HG03469 (cell line): ENCODE data around the gene TRAF7.

Experiments
- ATAC-seq: cut with Tn5 transposase; IDR thresholded peaks from one replicate; pipeline ENCODE4 v1.9.1; 2021; ENCODE audit warnings: mild to moderate bottlenecking, moderate library complexity, moderate number of reproducible peaks; ENCODE audit not compliant: unreplicated experiment

TRAF7 gene

DNA sequence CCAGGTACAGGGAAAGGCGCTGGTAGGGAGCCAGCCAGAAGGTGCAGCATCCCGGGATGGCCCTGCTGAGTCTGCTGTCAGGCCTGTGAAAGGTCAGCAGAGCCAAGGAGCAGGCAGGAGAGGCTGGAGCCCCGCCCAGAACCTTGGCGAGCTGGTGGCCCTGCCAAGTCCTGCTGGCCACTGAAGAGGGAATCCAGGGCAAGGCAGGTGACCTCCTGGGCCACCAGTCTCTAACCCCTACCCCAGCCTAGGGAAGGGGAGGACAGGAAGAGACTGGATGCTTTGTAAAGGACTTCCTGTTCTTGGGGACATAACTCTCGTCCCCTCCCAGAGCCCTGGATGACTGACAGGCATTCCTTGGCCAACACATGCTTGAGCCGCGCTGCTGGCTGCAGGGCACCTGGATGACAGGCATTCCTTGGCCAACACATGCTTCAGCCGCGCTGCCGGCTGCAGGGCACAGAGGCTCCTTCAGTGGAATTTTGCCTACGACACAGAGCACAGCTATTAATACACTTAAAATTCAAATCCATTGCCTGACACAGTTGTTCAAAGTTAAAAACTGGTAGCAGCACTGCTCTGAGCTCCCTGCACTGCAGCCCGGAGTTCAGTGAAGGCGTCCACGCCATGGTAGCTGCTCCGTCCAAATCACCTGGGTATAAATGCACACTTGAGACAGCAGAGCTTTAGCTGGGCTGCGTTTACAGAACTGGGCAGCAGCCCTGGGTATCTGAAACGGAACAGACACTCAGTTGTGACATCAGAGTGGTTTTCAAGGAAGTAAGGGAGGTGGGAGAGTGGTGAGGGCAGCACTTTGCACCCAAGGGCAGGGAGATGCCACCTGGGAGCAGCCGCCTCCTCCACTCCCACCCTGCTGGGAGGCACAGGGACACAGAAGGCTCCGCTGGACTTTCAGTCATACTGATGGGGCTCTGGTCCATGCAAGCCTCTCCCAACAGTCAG is 57.1 kb downstream of the TRAF7 start:
- ATAC-seq: no peak

DNA sequence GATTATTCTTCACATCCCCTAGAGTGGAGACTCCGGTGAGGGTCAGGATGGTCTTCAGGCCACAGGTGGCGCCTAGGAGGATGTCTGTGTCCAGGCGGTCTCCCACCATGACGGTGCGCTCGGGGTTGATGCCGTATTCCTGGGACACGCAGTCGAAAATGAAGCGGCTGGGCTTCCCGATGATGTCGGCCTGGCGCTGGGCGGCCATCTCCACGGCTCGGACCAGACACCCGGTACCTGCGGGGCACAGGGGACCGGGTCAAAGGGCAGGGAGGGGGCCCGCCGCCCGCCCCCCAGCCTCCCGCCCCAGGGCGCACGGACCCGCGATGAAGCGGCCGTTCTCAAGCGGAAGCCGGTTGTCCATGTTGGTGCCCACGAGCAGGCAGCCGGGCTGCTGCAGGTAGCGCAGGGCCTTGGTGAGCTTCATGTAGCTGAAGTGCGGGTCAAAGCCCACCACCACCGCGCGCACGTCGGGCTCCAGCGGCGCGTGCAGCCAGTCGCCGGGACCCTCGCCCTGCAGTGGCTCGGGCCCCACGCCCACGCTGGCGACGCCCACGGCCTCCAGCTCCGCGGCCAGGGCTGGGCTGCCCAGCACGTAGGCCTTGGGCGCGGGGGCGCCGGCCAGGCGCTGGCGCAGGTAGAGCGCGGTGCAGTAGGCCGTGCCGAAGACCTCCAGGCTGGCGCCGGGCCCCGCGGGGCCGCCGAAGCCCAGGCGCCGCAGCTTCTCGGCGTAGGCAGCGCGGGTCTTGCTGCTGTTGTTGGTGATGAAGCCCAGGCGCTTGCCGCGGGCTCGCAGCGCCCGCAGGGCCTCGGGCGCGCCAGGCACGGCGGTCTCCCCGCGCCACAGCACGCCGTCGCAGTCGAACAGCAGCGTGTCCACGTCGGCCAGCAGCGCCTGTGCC is 58.5 kb downstream of the TRAF7 start:
- ATAC-seq: peak; percentile 4

DNA sequence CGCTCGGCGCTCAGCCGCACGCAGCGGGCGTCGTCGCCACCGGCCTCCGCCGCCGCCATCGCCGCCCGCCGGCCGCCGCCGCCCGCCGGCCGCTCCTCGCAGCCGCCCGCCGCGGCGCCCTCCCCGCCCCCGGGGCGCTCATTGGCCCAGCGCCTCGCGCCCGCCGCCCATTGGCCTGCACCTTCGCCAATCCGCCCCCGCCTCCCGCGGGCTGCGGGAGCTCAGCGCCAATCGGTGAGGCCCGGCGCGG is 59.1 kb downstream of the TRAF7 start, which contains the start of gene PGP:
Gene PGP, minus strand, starts transcription at position 122 of the 250 bp plus-strand sequence. Its CDS starts 63 bp downstream, at position 59.
- ATAC-seq: no peak

DNA sequence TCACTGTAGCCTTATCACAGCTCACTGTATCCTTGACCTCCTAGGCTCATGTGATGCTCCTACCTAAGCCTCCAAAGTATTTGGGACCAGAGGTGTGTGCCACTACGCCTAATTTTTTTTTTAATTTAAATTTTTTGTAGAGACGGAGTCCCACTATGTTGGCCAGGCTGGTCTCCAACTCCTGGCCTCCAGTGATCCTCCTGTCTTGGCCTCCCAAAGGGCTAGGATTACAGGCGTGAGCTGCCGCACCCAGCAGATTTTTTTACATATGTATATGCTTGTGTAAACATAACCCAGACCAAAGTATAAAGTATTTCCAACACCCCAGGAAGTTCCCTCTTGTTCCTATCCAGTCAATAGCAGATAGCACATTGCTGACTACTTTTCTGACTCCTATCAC is 60.7 kb downstream of the TRAF7 start:
- ATAC-seq: no peak

DNA sequence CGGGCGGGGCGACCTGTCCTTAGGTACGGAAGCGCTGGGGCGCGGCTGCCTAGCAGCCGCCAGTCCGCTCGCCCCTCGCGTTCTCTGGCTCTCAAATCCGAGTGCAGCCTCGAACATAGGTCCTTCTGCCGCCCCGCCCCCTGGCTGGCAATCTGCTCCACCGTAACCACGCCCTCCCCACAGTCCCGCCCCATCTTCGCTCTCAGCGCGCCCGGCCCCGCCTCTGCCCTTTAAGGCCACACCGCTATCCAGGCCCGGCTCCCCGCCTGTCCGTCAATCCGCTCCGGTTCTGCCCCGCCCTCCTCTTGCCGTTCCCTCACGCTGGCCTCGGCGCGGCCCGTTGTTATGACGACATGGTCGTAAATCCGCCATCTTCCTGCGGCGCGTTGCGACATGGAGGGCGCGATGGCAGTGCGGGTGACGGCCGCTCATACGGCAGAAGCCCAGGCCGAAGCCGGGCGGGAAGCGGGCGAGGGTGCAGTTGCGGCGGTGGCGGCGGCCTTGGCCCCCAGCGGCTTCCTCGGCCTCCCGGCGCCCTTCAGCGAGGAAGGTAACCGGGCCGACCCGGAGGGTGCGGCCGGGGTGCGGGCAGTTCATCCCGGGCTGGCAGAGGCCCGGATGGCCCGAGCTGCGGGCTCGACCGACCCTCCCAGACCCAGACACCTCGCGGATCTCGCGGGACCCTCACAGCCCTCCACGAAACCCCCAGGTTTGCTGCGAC is 67.8 kb downstream of the TRAF7 start, which contains the start of gene E4F1:
Gene E4F1, plus strand, starts transcription at position 371 of the 721 bp plus-strand sequence. Its CDS starts 23 bp downstream, at position 394.
- ATAC-seq: peak; percentile 71

DNA sequence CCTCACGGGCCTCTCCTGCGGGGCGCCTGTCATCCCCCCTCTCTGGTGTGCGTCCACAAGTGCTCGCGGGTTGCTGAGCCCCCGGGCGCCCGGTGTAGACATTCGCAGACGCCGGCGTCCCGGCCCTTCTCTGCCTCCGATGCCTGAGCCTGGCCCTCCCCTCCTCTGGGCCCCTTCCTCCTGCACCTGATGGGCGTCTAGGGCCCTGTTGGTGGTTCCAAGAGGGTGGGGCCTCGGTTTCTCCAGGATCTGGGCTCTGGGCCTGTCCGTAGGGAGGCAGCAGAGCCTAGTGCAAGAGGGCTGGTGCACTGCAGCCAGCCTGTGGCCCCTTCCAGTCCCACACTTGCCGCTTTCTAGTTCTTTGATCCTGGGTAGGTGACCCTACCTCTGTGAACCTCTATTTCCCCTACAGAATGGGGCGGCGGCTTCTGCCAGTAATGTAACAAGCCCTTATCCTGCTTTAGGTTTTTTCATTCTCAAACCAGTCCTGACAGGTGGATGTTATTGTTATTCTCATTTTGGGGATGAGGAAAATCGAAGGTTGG is 68.4 kb downstream of the TRAF7 start:
- ATAC-seq: no peak

DNA sequence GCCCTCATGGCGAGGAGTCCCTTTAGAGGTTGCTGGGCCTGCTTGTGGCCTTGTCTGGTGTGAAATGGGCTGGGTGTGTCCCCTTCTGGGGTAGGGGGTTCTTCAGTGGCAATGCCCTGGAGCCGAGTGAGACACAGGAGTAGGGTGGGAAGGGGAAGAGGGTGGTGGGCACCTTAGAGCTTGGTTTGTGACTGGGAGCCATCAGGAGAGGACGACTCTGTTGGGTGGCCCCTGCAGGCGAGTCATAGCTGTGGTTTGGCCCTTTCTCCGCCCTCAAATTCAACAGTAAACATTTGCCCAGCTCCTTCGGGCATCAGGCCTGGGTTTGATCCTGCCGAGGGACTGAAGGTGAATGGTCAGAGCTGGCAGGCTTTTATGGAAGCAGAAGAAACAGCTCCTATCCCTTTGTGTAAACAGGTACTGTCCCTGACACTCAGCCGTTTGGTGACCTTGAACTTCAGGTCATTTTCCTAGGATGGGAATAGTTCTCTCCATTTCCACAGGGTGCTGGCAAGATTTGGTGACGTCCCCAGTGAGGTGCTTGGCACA is 70.7 kb downstream of the TRAF7 start:
- no peak for ATAC-seq

DNA sequence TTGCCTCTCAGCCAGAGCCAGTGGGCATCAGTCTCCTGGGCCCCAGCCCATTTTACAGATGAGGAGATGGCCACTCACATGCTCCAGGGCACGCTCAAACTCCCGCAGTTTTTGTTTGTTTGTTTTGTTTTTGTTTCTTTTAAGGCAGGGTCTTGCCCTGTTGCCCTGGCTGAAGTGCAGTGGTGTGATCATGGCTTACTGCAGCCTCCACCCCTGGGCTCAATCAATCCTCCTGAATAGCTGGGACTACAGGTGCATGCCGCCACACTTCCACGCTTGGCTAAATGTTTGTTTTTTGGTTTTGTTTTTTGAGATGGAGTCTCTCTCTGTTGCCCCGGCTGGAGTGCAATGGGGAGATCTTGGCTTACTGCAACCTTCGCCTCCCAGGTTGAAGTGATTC is 71.3 kb downstream of the TRAF7 start:
- no peak for ATAC-seq
